Stimulated activated CD8-positive, alpha-beta memory T cell treated with anti-CD3 and anti-CD28 coated beads, Interleukin-2, amount 100 ng/mL, for 48 hours (primary cell): ENCODE measurements around the gene FGF10.

Source experiments
- DNase-seq, 2 donors: peaks; one replicate each; pipeline ENCODE4 v3.0.0-alpha.2; 2020; ENCODE audit warnings: low read depth in 2 of 2

FGF10 gene

GRCh38 chr5:44389090-44389822, at the start of gene FGF10:
TSS of gene FGF10 (minus strand) at chr5:44389420. CDS start at chr5:44388682, 738 bp downstream.
- no peak for DNase-seq

- DNase-seq, result no peak
Measured at GRCh38 chr5:44426944-44427343, 37.7 kb upstream of the FGF10 start.

GRCh38 chr5:44412286-44412685, 23.1 kb upstream of the FGF10 start:
- DNase-seq, result no peak

GRCh38 chr5:44402084-44402483, 12.9 kb upstream of the FGF10 start:
- no peak for DNase-seq

- no peak for DNase-seq
Measured at GRCh38 chr5:44401611-44402010, 12.4 kb upstream of the FGF10 start.

- no peak for DNase-seq
Measured at GRCh38 chr5:44398382-44398781, 9.2 kb upstream of the FGF10 start.

GRCh38 chr5:44396312-44396711, 7.1 kb upstream of the FGF10 start:
- DNase-seq, result no peak

GRCh38 chr5:44390351-44390750, 1.1 kb upstream of the FGF10 start:
- DNase-seq, result no peak

GRCh38 chr5:44389823-44390143, 563 bp upstream of the FGF10 start:
- DNase-seq, result no peak

GRCh38 chr5:44388321-44389089, 715 bp downstream of the FGF10 start:
- no peak for DNase-seq

GRCh38 chr5:44387921-44388320, 1.3 kb downstream of the FGF10 start:
- DNase-seq, result no peak

GRCh38 chr5:44387406-44387805, 1.8 kb downstream of the FGF10 start:
- DNase-seq, result no peak

- DNase-seq, result no peak
Measured at GRCh38 chr5:44385291-44385900, 3.8 kb downstream of the FGF10 start.

- DNase-seq, result no peak
Measured at GRCh38 chr5:44384816-44385215, 4.4 kb downstream of the FGF10 start.

GRCh38 chr5:44382894-44383293, 6.3 kb downstream of the FGF10 start:
- no peak for DNase-seq

GRCh38 chr5:44377057-44377456, 12.2 kb downstream of the FGF10 start:
- no peak for DNase-seq

GRCh38 chr5:44372028-44372427, 17.2 kb downstream of the FGF10 start:
- DNase-seq, result no peak

GRCh38 chr5:44367203-44367602, 22.0 kb downstream of the FGF10 start:
- DNase-seq, result no peak

- DNase-seq, result no peak
Measured at GRCh38 chr5:44365345-44365744, 23.9 kb downstream of the FGF10 start.

- no peak for DNase-seq
Measured at GRCh38 chr5:44364097-44364496, 25.1 kb downstream of the FGF10 start.

GRCh38 chr5:44361342-44362001, 27.7 kb downstream of the FGF10 start:
- no peak for DNase-seq

GRCh38 chr5:44360919-44361318, 28.3 kb downstream of the FGF10 start:
- DNase-seq, result no peak
